K562 (cell line): ENCODE data around the gene PODXL. TPM values are rescaled to one million over a fixed set of nuclear protein-coding genes. Genes with fewer than 3 reads are reported as not detected.

ENCODE experiments used
- ATAC-seq: fragments of 200-7000 bp; cut with Tn5 transposase; 3 replicates; pipeline ENCODE4 v1.9.1; 2020; ENCODE audit warnings: moderate library complexity
- BruUV-seq: library from RNA; stranded (reverse); fragments of 400-500 nt; replicated peaks from 2 replicates; lab custom pipeline; 2021; lab: Mats Ljungman, UMichigan
- CTCF ChIA-PET: fragments of 300-600 bp; formaldehyde crosslinking; extraction: SDS; loops from one replicate; lab custom pipeline; 2021; ENCODE audit warnings: low intra/inter-chr PET ratio; lab: Yijun Ruan, JAX
- POLR2A ChIA-PET: fragments of 300-600, 350-650 bp; sonication (Branson Sonifier 250); formaldehyde crosslinking; extraction: SDS; loops from one replicate; lab custom pipeline; 2021; ENCODE audit warnings: antibody characterized with exemption, inconsistent platforms; lab: Yijun Ruan, JAX
- DNase-seq, 4 experiments: peaks; one replicate each; pipeline versions ENCODE4 v3.0.0 to v3.0.0-alpha.2; 2011 to 2018; ENCODE audit warnings: low spot score in 3 of 4, mixed read lengths in 3 of 4; ENCODE audit errors: extremely low read depth in 1 of 4
- FAIRE-seq: peaks from 2 replicates; lab custom pipeline; 2011; peaks lifted over from hg19 to GRCh38; lab: Jason Lieb, UNC
- H2AFZ ChIP-seq: 2 replicates; pipeline ENCODE4 v1.6.0; 2011; ENCODE audit warnings: low read depth, low read length, control low read depth, inconsistent platforms
- H3K27ac ChIP-seq: fragments of 200-600 bp; 3 replicates; pipeline ENCODE4 v1.8.0; 2011; ENCODE audit warnings: low read depth, mild to moderate bottlenecking, control low read depth, inconsistent platforms, low read length, moderate library complexity, mixed read lengths; ENCODE audit errors: extremely low read depth
- H3K27me3 ChIP-seq, 2 experiments: fragments of 300-600 bp in 1 of 2; 2 replicates in 1 of 2; 3 replicates in 1 of 2; pipeline versions ENCODE4 v1.6.0 to v1.8.0; 2011; ENCODE audit warnings: inconsistent platforms in 2 of 2, low read length in 2 of 2, mild to moderate bottlenecking in 1 of 2, mixed read lengths in 1 of 2, moderate library complexity in 1 of 2; ENCODE audit not compliant: control insufficient read depth in 2 of 2, insufficient read depth in 2 of 2
- H3K36me3 ChIP-seq: fragments of 300-600 bp; 3 replicates; pipeline ENCODE4 v1.8.0; 2011; ENCODE audit warnings: mild to moderate bottlenecking, low read length, inconsistent platforms; ENCODE audit not compliant: control insufficient read depth, insufficient read depth
- H3K4me1 ChIP-seq, 2 experiments: fragments of 200-600 bp in 1 of 2; replicated peaks in 1 of 2; 2 replicates in 1 of 2; 3 replicates in 1 of 2; pipeline versions ENCODE4 v1.5.1 to v1.8.0; 2011; ENCODE audit warnings: inconsistent platforms in 2 of 2, low read length in 2 of 2, mild to moderate bottlenecking in 1 of 2, mixed read lengths in 1 of 2, moderate library complexity in 1 of 2; ENCODE audit not compliant: control insufficient read depth in 2 of 2, insufficient read depth in 2 of 2
- H3K4me2 ChIP-seq: 2 replicates; pipeline ENCODE4 v1.6.1; 2011; ENCODE audit warnings: low read length, control low read depth, inconsistent platforms, mixed read lengths; ENCODE audit not compliant: insufficient read depth
- H3K4me3 ChIP-seq: fragments of 200-600 bp; sonication (generic), shearing (Covaris generic); 2 replicates; pipeline ENCODE4 v1.5.1; 2016; ENCODE audit warnings: control low read depth, inconsistent platforms
- H3K79me2 ChIP-seq: fragments of 200-600 bp; 3 replicates; pipeline ENCODE4 v1.8.0; 2011; ENCODE audit warnings: low read length, inconsistent platforms; ENCODE audit not compliant: control insufficient read depth, insufficient read depth
- H3K9ac ChIP-seq, 2 experiments: 2 replicates each; pipeline versions ENCODE4 v1.6.0 to v1.6.1; 2011; ENCODE audit warnings: low read depth in 2 of 2, low read length in 2 of 2, control low read depth in 1 of 2, inconsistent platforms in 1 of 2, mild to moderate bottlenecking in 1 of 2, mixed read lengths in 1 of 2; ENCODE audit not compliant: insufficient read depth in 1 of 2
- H3K9me1 ChIP-seq: one replicate; pipeline ENCODE4 v1.6.0; 2011; ENCODE audit warnings: inconsistent platforms, mild to moderate bottlenecking, low read length, moderate library complexity; ENCODE audit not compliant: control insufficient read depth, insufficient read depth
- H3K9me3 ChIP-seq: replicated peaks from 2 replicates; pipeline ENCODE4 v1.5.1; 2011; ENCODE audit warnings: low read depth, low read length, inconsistent platforms; ENCODE audit not compliant: control insufficient read depth, insufficient read depth
- H4K20me1 ChIP-seq: replicated peaks from 2 replicates; pipeline ENCODE4 v1.6.1; 2011; ENCODE audit warnings: low read length, inconsistent platforms, mixed read lengths; ENCODE audit not compliant: control insufficient read depth, insufficient read depth
- CTCF ChIP-seq, 3 experiments: IDR thresholded peaks in 2 of 3; conservative IDR thresholded peaks in 1 of 3; 2 replicates each; pipeline ENCODE4 v1.5.1; 2011 to 2012; ENCODE audit warnings: low read length in 3 of 3, mild to moderate bottlenecking in 3 of 3, control low read depth in 2 of 3, improper control_type of control experiment in 1 of 3, inconsistent platforms in 1 of 3, low read depth in 1 of 3, mixed read lengths in 1 of 3, moderate library complexity in 1 of 3; ENCODE audit not compliant: insufficient read depth in 2 of 3
- HLTF ChIP-seq: fragments of 450-650 bp; IDR thresholded peaks from 2 replicates; pipeline ENCODE4 v1.6.1; 2016
- MITF ChIP-seq: IDR thresholded peaks from 2 replicates; pipeline ENCODE4 v1.6.1; 2014; ENCODE audit warnings: antibody characterized with exemption
- RAD21 ChIP-seq, 2 experiments: fragments of 250-450 bp in 1 of 2; fragments of 450-650 bp in 1 of 2; sonication (Bioruptor Pico) in 1 of 2; formaldehyde crosslinking in 1 of 2; IDR thresholded peaks in 1 of 2; conservative IDR thresholded peaks in 1 of 2; 2 replicates each; pipeline versions ENCODE4 v1.4.0 to v1.8.0; 2020 to 2022; ENCODE audit warnings: mild to moderate bottlenecking in 2 of 2, moderate library complexity in 1 of 2
- WGBS: fragments of 100-300 bp; shearing (Covaris generic); methylation state at CpG from one replicate; pipeline ENCODE4 v1.1.6; 2016; ENCODE audit warnings: low coverage, mixed read lengths; ENCODE audit not compliant: insufficient coverage; ENCODE audit errors: missing lambda C conversion rate; 5-methylcytosine and 5-hydroxymethylcytosine counted together
- in situ Hi-C: fragments of 300-500 bp; cut with MboI; formaldehyde crosslinking; loops from 4 replicates; pipeline ENCODE4 v1.15.0; 2018; ENCODE audit warnings: inconsistent platforms, mixed read lengths
- intact Hi-C: fragments of 100-400 bp; cut with micrococcal nuclease; formaldehyde crosslinking; loops from 2 replicates; pipeline ENCODE4 v1.14.2; 2022
- polyA plus RNA-seq, 8 experiments: library from polyadenylated mRNA; depleted of rRNA in 4 of 8; stranded (reverse) in 5 of 8; unstranded in 3 of 8; fragments of >200 nt; fragmentation: Nextera tagmentation in 2 of 8; fragmentation: Illumina TruSeq in 1 of 8; extraction: Ambion mirVana in 2 of 8; extraction: Trizol in 1 of 8; gene quantifications; 2 replicates each; pipeline versions ENCODE4 v1.2.1 to v1.2.3, GENCODE V29; 2011 to 2014; ENCODE audit warnings: inconsistent platforms in 1 of 8, missing spikeins in 1 of 8
- total RNA-seq, 7 experiments: library from RNA; depleted of rRNA in 6 of 7; stranded (reverse); fragments of >200 nt in 6 of 7; fragmentation: Illumina TruSeq in 2 of 7; extraction: Trizol in 2 of 7; gene quantifications; 2 replicates each; pipeline versions ENCODE4 v1.2.1 to v1.2.3, GENCODE V29; 2011 to 2021; ENCODE audit warnings: low replicate concordance in 1 of 7

The PODXL gene
- total and polyA plus RNA-seq, 9 of the 15 experiments (the other 6 are each of a cell fraction or from before 2014, with no cell fraction given), result 0.01 to 0.73 (median 0.07) TPM

GRCh38 chr7:131518626-131519025 is 37.8 kb downstream of the PODXL start:
- DNase-seq (no peak), FAIRE-seq (no peak), ATAC-seq (peak; percentile 52; the same call in 2 of the 3 replicates)
- H4K20me1 ChIP-seq, result 0 out of 2 replicates have a peak, but pooled peaks cover under 1% of the 10 kb centered on the region
- WGBS, result 2% methylated on average over 11 of the region's 11 CpGs
- ChIA-PET POLR2A (interaction anchor here (1.0 kb wide), 1 partner anchor 632 kb away, joined by 3 read pairs; no protein-coding TSS in a partner anchor), CTCF (no interaction called here)
- H3K27me3 ChIP-seq, result peaks cover 46 to 55% of the 10 kb centered on the region in 2 experiments
- H3K4me3 ChIP-seq, result no peak overlapping the region
- no peaks in the 10 kb centered on the region for H3K4me1 ChIP-seq
- no peak overlapping the region for H3K4me2 ChIP-seq
- intact Hi-C loops, result loop anchor here (10.0 kb wide), 1 partner anchor 474 kb away; no protein-coding TSS in a partner anchor
- H3K27ac ChIP-seq, result no peak overlapping the region
- no peaks in the 10 kb centered on the region for H3K79me2 ChIP-seq
- no TSS peak for BruUV-seq
- TF ChIP-seq RAD21 (CRISPR knock-in tag; conservative IDR thresholded peaks at IDR 0.05 in 1 of 2, IDR thresholded peaks at IDR 0.05 in 1 of 2), result 0 out of 4 replicates have a peak, but pooled peaks of 1 of the 2 experiments have one; percentile 23
- no peak for TF ChIP-seq MITF
- TF ChIP-seq HLTF, result no peak
- TF ChIP-seq CTCF (IDR thresholded peaks at IDR 0.05 in 2 of 3, conservative IDR thresholded peaks at IDR 0.05 in 1 of 3; ENCODE audit: insufficient read depth in 2 of 3, low read depth in 1 of 3, low read length in 3 of 3), result peak; percentile 22 to 45 (median 30); a peak in 4 of 6 replicates
- in situ Hi-C loops, result loop anchor here (10.0 kb wide), 1 partner anchor 634 kb away; no protein-coding TSS in a partner anchor
- H3K9ac ChIP-seq, result no peak overlapping the region
- H2AFZ ChIP-seq, result no peak overlapping the region
- no peaks in the 10 kb centered on the region for H3K9me3 ChIP-seq
- H3K36me3 ChIP-seq, result no peaks in the 10 kb centered on the region
- no peaks in the 10 kb centered on the region for H3K9me1 ChIP-seq
